ENCODE measurements around the gene SYTL1. TPM values are rescaled to one million over a fixed set of nuclear protein-coding genes. Genes with fewer than 3 reads are reported as not detected.
"Not testable (repeated sequence)": the region's sequence is repeated elsewhere in the genome, so short reads cannot be mapped to it uniquely, and the experiment has no call there.

SYTL1 gene
- total RNA-seq, 4 donors from 2014 or later, result 0.81 to 4.8 (median 2.7) TPM

DNA sequence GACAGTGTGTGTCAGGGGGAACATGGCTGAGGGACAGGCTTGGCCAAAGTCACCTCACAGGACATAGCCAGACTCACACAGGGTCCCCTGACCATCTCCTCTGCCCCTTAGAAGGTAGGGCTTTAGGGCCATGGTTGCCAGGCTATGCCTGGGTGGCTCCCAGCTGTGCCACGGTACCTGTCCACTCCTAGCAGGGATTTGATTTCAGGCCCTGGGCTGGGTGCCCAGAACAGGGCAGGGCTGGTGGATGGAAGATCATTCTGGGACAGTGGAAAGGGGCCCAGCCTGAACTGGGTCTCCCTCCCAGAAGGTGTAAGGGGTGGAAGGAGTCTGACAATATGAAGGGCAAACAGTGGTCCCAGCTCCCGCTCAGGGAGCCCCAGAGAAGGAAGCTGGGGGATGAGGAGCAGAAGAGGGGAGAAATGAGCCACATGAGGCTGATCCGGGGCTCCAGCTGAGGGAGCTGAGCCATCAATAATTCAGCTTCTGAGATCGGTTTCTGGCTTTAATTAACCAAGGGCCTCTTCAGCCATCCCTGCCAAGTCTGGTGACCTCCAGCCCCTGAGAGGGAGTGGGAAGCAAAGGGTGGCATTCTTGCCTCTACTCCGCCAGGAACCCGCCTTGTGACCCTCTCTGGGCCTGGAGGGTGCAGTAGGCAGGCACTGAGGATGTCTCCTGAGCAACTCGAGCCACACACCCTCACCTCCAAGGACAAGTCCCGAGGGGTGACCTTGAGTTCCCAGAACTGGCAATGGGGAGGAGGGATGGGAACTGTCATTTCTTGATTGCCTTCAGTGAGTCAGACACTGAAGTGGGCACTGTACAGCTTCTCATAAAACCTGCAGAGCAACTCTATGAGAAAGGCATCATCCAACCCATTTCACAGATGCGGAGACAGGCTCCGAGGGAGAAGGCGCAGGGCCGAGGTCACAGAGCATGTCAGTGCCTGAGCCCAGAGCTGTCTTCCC lies 39.2 kb downstream of the SYTL1 start:
- Histone ChIP-seq H3K27ac (no peak overlapping the region), H3K4me3 (no peak overlapping the region), H3K4me1 (peaks cover 0 to 7% (median 0%) of the 10 kb centered on the region in 3 donors), H3K27me3 (peaks cover 22% of the 10 kb centered on the region), H3K9me3 (no peaks in the 10 kb centered on the region), H3K36me3 (no peaks in the 10 kb centered on the region)
- 70 to 90% methylated on average over 2 to 7 of the region's 12 CpGs for WGBS, 2 donors (ENCODE audit: low coverage in 1 of 2)
- no peak for ATAC-seq
- TF ChIP-seq POLR2A (IDR thresholded peaks at IDR 0.05), result no peak
- TF ChIP-seq, protein P1, sequence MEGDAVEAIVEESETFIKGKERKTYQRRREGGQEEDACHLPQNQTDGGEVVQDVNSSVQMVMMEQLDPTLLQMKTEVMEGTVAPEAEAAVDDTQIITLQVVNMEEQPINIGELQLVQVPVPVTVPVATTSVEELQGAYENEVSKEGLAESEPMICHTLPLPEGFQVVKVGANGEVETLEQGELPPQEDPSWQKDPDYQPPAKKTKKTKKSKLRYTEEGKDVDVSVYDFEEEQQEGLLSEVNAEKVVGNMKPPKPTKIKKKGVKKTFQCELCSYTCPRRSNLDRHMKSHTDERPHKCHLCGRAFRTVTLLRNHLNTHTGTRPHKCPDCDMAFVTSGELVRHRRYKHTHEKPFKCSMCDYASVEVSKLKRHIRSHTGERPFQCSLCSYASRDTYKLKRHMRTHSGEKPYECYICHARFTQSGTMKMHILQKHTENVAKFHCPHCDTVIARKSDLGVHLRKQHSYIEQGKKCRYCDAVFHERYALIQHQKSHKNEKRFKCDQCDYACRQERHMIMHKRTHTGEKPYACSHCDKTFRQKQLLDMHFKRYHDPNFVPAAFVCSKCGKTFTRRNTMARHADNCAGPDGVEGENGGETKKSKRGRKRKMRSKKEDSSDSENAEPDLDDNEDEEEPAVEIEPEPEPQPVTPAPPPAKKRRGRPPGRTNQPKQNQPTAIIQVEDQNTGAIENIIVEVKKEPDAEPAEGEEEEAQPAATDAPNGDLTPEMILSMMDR (IDR thresholded peaks at IDR 0.05), result no peak
- no peak for TF ChIP-seq POLR2AphosphoS5 (IDR thresholded peaks at IDR 0.05)
- no peak for TF ChIP-seq EP300 (IDR thresholded peaks at IDR 0.05)

DNA sequence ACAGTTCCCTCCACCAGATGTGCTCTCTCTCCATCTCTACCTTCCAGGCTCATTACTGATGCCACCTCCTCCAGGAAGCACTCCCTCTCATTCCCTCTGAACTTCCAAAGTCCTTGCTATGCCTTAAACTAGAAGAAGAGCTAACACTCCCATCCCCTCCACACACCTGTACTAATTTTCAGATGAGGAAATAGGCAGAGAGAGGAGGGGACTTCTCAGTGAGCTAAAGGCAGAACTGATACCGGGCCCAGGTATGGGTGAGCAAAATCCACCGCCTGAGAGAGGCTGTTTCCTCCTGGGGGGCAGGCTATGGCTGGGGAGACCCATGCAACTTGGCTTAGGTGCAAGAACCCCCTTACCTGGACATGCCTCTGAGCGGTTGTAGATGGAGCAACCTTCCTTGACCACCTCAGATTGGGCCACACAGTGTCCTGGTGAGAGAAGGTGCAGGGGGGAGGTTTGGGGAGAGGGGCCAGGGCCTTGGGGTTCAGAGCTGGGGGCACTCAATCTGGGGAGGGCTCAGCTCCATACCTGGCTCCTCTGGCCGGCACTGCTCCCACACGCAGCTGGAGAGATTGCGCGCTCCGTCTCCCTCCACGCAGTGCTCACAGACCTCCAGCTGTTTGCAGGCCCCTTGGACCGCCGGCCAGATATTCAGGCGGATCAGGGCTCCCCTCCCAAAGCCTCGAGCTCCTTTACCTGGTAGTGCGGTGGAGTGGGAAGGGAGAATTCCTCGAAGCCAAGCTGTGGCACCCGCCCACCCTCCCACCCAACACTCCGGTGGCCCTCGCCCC lies 40.3 kb downstream of the SYTL1 start:
- 0 to 96% methylated on average over 1 to 4 of the region's 18 CpGs for WGBS, 2 donors (ENCODE audit: low coverage in 1 of 2)
- Histone ChIP-seq H3K4me1 (peaks cover 0 to 7% (median 0%) of the 10 kb centered on the region in 3 donors), H3K4me3 (no peak overlapping the region), H3K9me3 (no peaks in the 10 kb centered on the region), H3K27ac (no peak overlapping the region), H3K27me3 (peaks cover 22% of the 10 kb centered on the region), H3K36me3 (no peaks in the 10 kb centered on the region)
- ATAC-seq, result no peak
- no peak for TF ChIP-seq POLR2AphosphoS5 (IDR thresholded peaks at IDR 0.05)

DNA sequence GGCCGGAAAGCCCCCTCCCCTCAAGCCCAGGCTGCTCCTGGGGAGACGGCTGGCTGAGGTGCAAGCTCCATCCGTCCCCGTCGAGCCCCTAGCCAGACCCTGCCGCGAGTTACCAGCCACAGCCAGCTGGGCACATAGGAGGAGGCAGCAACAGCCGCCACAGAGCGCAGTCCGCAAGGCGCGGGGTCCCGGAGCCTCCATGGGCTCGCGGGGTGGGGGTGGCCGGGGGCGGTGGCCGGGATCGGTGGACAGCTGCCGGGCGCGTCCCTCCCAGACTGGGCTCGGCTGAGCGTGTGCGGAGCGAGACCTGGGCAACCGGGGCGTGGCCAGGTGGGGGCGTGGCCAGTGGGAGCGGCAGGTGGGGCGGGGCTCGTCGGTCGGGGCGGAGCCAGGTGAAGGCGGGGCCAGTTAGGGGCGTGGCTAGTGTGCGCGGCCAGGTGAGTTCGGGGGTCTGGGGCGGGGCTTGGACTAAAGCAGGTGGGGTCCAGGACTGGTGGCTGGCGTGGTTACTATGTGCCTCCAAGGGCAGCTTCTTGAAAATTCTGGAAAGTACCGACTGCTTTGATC lies 41.3 kb downstream of the SYTL1 start, which contains the start of gene CD164L2:
Gene CD164L2 (minus strand): TSS at position 295 of the 567 bp plus-strand sequence. CDS start 94 bp downstream, at position 201.
- Histone ChIP-seq H3K4me3 (no peak within 1 kb of the TSS), H3K27me3 (peaks cover 22% of the 10 kb centered on the region), H3K36me3 (no peaks in the 10 kb centered on the region), H3K27ac (no peak within 1 kb of the TSS), H3K9me3 (no peaks in the 10 kb centered on the region), H3K4me1 (peaks cover 0 to 7% (median 0%) of the 10 kb centered on the region in 3 donors)
- ATAC-seq, result peak; percentile 29
- TF ChIP-seq POLR2A (IDR thresholded peaks at IDR 0.05) (no peak), EP300 (IDR thresholded peaks at IDR 0.05) (no peak), POLR2AphosphoS5 (IDR thresholded peaks at IDR 0.05) (no peak)
- WGBS, 2 donors (ENCODE audit: low coverage in 1 of 2), result 80% methylated on average over 1 of the region's 43 CpGs; no CpG with 5 or more reads in 1 of the 2 donors

DNA sequence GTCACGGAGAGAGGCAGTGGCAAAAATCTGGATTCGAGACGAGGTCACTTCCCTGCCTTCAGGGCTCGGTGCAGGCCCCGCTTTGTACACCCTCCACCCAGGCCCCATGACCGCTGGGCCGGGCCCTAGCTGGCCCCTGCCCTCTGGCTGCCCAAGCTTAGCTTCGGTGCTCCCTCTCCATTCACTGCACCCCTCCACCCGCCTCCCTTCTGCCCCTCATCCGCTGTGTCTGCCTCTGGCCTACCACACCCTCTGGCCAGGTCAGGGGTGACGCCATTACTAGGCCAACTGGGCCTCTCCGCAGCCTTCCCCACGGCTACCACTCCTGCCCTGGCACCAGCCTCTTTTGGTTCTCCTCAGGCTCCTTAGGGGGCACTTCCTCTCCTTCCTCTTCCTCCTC lies 41.8 kb downstream of the SYTL1 start:
- ATAC-seq, result no peak

DNA sequence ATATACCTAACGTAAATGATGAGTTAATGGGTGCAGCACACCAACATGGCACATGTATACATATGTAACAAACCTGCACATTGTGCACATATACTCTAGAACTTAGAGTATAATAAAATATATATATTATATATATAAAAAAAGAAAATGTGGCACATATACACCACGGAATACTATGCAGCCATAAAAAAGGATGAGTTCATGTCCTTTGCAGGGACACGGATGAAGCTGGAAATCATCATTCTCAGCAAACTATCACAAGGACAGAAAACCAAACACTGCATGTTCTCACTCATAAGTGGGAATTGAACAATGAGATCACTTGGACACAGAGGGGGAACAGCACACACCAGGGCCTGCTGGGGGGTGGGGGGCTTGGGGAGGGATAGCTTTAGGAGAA lies 43.0 kb downstream of the SYTL1 start:
- not testable (repeated sequence) for H3K9me3 ChIP-seq, H3K36me3 ChIP-seq, ATAC-seq, H3K4me3 ChIP-seq, H3K27ac ChIP-seq
- H3K27me3 ChIP-seq, result peaks cover 22% of the 10 kb centered on the region
- H3K4me1 ChIP-seq, result peaks cover 0 to 12% (median 0%) of the 10 kb centered on the region in 3 donors
- WGBS, 2 donors (ENCODE audit: low coverage in 1 of 2), result 88 to 96% methylated on average over 2 to 3 of the region's 3 CpGs

More for the DNA sequence above, 41.8 kb downstream of the SYTL1 start:
- Histone ChIP-seq H3K36me3 (no peaks in the 10 kb centered on the region), H3K9me3 (no peaks in the 10 kb centered on the region), H3K4me1 (peaks cover 0 to 11% (median 0%) of the 10 kb centered on the region in 3 donors), H3K27me3 (peaks cover 22% of the 10 kb centered on the region), H3K4me3 (no peak overlapping the region), H3K27ac (no peak overlapping the region)
- 80 to 92% methylated on average over 2 to 9 of the region's 13 CpGs for WGBS, 2 donors (ENCODE audit: low coverage in 1 of 2)
- TF ChIP-seq POLR2AphosphoS5 (IDR thresholded peaks at IDR 0.05) (no peak), EP300 (IDR thresholded peaks at IDR 0.05) (no peak), POLR2A (IDR thresholded peaks at IDR 0.05) (no peak)

DNA sequence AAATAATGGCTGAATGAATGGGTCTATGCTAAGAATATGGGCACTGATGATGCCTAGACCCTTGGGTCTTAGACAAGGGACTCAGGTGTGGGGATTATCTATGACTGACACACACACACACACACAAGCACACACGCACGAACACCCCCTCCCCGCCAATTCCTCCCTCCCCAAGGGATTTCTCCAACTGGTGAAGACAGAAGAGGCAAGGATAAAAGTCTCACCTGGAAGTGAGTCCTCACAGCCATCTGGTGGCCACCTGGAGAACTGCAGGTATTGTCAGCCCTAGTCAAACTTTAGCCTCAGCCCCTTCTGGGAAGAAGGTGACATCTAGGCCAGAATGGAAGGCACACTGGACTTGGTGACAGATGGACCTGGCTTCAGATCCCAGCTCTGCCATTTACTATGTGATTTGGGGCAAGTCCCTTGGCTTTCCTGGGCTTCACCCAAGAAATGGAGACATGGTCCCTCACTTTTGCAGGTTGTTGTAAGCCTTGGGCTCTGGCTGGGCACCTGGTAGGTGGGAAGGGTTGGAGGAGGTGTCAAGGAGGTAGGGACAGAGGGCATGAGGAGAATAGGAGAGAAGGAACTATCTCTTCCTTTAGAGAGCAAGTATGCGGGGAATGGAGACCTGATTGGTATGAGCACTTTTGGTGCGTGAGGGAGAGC lies 46.6 kb downstream of the SYTL1 start:
- Histone ChIP-seq H3K4me3 (no peak overlapping the region), H3K9me3 (no peaks in the 10 kb centered on the region), H3K27ac (peak overlapping the region in 1 of 4 donors; percentile 13), H3K4me1 (peaks cover 0 to 29% (median 15%) of the 10 kb centered on the region in 3 donors), H3K36me3 (no peaks in the 10 kb centered on the region), H3K27me3 (peaks cover 6% of the 10 kb centered on the region)
- 58 to 76% methylated on average over 2 to 5 of the region's 5 CpGs for WGBS, 2 donors (ENCODE audit: low coverage in 1 of 2)
- TF ChIP-seq POLR2A (IDR thresholded peaks at IDR 0.05), result no peak
- TF ChIP-seq, protein P1 (IDR thresholded peaks at IDR 0.05), result peak in 3 of 4 experiments; percentile 91 to 92 (median 92)
- no peak for TF ChIP-seq POLR2AphosphoS5 (IDR thresholded peaks at IDR 0.05)
- TF ChIP-seq EP300 (IDR thresholded peaks at IDR 0.05), result no peak
- no peak for ATAC-seq
